GM18498 (cell line): ENCODE measurements around the gene OSTM1.

Experiments
- ATAC-seq: cut with Tn5 transposase; IDR thresholded peaks from one replicate; pipeline ENCODE4 v1.9.1; 2021; ENCODE audit warnings: mild to moderate bottlenecking, moderate library complexity; ENCODE audit not compliant: unreplicated experiment

Gene OSTM1

DNA sequence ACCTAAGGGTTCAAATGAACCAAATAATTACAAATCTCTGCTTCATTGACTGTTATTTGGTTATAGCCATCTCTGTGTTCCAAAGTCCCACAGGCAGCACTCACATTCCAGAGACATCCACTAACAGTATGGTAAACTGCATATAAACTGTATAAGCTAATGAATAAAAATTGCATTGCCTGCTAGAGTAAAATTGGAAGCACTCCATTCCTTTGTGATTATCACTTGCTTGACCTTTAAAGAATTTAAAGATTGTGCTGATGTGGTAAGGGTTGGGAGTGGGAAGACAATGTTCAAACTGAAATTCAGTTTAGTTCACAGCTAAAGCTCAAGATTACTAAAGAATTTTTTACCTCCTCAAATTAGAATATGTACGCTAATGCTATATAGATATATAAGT, 31.0 kb upstream of the OSTM1 start:
- ATAC-seq, result no peak

DNA sequence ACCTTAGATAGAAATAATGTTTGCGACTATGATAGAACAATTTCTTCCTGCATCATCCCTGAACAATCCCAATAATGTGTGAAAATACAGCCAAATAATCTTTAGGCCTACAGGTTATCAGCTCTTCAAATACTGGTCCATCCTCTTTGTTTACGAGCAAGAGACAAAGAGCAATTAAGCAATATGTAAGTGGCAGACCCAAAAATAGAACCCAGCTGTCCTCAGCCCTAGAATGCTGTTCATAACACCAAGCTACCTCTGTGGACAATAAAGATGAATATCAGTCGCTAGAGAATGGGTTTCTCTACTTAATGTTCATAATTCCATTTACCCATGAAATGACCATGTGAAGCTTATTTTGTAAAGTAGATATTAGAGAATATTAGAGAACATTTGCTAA, 28.4 kb upstream of the OSTM1 start:
- ATAC-seq, result no peak

DNA sequence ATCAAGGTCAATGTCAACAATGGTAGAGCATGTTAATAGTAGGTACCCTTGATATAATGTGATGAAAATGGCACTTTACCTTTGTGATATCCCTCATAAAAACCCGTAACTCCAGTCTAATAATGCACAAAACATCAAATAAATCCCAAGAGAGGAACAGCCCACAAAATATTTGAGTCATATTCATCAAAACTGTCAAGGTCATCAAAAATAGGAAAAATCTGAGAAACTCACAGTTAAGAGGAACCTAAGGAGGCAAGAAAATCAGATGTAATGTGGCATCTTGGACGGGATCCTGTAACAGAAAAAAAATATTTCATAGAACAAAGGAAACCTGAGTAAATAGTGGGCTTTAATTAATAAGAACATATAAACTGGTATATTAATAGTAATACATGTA, 25.5 kb upstream of the OSTM1 start:
- ATAC-seq, result no peak

DNA sequence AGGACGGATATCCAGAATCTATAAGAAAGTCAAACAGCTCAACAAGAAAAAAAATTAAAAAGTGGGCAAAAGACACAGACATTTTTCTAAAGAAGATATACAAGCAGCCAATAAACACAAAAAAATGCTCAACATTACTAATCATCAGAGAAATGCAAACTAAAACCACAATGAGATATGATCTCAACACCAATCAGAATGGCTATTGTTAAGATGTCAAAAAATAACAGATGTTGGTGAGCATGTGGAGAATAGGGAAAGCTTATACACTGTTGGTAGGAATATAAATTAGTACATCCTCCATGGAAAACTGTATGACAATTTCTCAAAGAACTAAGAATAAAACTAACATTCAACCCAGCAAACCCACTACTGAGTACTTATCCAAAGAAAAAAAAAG, 23.3 kb upstream of the OSTM1 start:
- no peak for ATAC-seq

DNA sequence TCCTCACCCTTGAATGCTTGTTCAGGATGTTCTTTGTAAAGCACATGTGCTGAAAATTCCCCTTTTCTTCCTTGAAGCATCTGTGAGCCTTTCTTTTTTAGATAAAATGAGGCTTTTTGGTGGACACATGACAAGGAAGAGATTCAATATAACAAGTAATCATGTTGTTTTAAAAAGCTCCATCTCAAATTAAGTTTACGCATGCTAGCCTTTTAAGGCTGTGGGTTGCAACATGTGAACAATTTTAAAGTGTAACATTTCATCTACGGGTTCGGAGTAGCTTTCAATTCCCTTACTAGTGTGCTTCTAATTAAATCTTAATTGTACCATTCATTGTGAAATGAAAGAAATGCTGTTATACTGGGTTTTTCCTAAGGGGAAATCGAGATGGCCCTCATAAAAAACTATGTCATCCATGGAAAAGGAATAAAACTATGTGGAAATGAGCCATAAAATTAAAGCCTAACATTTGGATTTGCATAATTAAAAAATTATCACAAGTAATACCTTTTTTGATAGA, 19.3 kb upstream of the OSTM1 start:
- ATAC-seq, result no peak

DNA sequence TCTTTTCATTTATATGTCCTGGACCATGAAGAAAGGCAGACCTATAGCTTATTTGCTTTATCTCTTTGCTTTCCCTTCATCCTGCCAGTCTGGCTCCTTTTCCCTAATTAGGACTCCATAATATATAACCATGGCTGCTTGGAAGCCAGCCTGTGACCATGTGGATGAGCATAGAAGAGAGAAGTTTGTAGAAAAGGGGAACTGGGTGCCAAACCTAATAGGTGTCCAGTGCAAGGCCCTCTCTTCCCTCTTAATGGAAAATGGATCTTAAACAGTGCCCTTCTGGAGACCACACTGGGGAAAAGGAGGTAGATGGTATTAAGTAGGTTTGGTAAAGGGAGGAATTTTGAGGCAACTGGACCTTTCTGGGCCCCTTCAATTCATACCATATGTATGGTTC, 16.7 kb upstream of the OSTM1 start:
- no peak for ATAC-seq

GRCh38 chr6:108083349-108083748, 8.8 kb upstream of the OSTM1 start:
- ATAC-seq, result no peak

GRCh38 chr6:108082539-108082938, 8.0 kb upstream of the OSTM1 start:
- no peak for ATAC-seq

DNA sequence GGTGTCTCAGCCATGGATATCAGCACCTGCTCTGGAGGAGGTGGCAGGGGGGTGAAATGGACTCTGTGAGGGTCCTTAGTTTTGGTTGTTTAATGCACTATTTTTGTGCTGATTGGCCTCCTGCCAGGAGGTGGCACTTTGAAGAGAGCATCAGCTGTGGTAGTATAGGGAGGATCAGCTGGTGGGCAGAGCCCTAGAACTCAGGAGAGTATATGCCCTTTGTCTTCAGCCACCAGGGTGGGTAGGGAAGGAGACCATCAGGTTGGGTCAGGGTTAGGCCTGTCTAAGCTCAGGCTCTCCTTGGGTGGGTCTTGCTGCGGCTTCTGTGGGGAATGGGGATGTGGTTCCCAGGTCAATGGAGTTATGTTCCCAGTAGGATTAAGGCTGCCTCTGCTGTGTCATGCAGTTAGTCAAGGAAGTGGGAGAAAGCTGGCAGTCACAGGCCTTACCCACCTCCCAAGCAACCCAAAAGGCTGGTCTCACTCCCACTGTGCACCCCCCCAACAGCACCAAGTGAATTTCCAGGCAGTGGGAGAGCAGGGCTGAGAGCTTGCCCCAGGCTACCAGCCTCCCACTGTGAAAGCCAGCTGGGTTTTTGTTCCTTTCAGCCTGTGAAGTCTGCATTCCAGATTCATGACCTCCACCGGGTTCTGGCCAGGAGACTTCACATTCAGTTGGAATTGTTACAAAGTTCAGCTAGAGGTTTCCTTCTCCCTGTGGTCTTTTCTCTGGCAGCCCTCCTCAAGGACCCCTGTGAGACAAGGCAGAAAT, 5.7 kb upstream of the OSTM1 start:
- no peak for ATAC-seq

DNA sequence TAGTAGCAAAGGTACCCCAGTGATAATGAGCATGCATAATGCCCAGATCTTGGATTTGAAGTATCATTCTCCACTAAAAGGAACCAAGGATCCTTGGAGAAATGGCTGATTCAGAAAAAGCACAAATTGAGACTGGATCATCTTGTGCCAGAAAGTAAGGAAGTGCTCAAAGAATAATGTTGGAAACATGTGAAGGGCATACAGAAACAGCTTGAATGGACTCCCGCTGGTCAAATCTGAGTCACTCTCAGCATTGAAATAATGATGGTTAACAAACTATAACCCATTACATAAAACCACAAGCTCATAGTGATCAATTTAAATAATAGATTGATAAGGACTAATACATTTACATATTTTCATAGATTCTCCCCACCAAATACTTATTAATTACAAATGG, 3.6 kb upstream of the OSTM1 start:
- ATAC-seq, result no peak

- peak; percentile 42 for ATAC-seq
Observed at GRCh38 chr6:108074057-108074358, 533 bp downstream of the OSTM1 start.

GRCh38 chr6:108071736-108072276, 2.7 kb downstream of the OSTM1 start:
- no peak for ATAC-seq

GRCh38 chr6:108068618-108069017, 5.9 kb downstream of the OSTM1 start:
- ATAC-seq, result no peak

DNA sequence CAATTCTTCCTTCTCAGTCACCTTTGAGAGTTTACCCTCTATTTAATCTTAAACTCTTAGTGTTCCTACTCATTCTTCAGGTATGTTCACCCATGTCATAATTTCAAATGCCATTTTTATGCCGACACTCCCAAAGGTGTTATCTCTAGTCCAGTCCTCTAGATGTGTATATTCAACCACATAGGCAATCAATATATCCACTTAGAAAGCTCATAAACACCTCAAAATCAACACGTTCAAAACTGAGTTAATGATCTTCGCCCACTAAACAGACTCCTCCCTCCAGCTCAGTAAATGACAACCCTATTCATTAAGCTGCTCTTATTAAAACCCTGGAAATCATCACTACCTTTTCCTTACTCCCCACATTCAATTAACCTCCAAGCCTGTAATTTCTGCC, 6.4 kb downstream of the OSTM1 start:
- ATAC-seq, result no peak

DNA sequence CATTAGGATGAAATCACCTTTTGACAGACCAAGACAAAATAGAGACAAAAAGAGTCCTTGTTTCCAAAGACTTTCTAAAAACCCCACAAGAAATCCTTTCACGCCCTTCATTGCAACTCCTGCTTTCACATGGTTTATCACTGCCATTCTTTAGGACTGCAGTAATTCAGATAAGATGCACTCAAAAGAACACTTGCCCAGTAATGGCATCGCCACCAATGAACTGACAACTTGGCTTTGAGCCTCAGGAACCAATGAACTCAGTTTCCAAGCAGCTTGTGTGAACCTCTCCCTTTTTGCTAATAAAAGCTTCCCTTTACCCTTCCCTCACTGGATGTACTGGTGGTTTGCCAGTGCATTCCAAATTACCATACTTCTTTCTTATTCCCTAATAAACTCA, 21.8 kb downstream of the OSTM1 start:
- no peak for ATAC-seq

DNA sequence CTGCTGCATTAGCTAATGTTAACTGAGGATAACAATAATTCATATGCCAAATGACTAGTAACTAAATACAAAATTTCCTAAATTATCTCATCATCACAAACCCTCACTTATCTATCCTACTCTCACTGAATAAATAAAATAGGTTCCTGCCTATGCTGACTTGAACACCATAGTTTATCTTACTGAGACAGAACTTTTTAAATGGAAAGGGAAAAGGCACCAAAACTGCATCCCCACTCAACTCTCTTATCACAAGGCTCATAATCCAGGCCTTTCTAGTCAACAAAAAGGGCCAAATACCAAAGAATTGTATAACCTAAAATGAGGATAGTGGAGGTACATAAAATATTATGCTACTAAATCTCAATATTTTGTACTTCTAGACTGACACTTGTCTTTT, 23.1 kb downstream of the OSTM1 start:
- ATAC-seq, result no peak

GRCh38 chr6:108039681-108040080, 34.9 kb downstream of the OSTM1 start:
- ATAC-seq, result no peak

GRCh38 chr6:108036884-108037283, 37.7 kb downstream of the OSTM1 start:
- ATAC-seq, result no peak

DNA sequence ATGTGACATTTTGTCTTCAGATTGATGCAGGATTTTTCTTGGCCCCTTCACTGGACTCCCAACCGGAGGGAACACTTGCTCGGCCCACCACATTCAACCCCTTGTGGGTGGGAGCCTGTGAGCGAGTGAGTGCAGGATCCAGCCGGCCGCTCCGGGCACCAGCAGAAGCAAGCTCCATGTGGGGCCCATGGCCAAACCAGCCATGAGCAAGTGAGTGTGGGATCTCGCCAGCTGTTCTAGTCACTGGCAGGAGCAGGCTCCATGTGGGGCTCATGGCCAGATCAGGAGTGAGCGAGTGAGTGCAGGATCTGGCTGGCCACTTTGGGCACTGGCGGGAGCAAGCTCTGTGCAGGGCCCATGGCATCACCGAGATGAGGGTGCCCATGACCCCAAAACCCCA, 42.6 kb downstream of the OSTM1 start:
- no peak for ATAC-seq

DNA sequence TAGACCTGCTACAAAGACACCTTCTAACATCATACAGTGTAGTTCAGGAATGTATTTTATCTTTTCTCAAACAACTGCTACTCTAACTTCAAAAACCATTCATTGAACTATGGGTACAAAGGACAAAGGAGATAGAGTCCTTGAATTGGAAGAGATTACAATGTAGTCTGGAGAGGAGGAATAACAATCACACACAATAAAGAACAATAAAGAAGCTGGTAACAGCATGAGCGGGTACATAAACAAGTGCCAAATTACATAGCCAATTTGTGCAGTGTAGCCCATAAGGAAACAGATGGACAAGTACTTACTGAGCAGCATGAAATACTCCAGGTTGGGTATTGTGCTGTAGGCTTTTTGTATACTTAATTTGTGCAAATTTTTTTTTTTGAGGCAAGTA, 44.3 kb downstream of the OSTM1 start:
- no peak for ATAC-seq

- no peak for ATAC-seq
Observed at GRCh38 chr6:108029226-108029921, 45.2 kb downstream of the OSTM1 start.

DNA sequence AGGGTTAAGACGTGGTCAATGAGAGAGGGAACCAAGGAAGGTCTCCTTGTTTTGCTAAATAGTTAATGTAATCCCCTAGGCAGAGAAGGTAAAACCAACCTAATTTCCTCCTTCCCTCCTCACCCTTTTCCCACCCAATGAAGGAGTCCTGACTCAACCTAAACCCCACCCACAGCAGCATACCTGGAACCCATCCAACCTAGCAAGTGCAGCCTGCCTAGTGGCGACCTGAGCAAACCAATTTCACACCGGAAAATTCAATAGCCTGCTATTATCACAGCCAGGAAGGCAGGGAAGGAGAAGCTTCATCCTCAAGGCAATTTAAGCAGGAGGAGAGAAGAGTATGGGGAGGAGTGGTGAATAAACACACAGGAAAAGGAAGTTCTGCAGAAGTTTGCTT, 46.9 kb downstream of the OSTM1 start:
- ATAC-seq, result no peak
